IMR-90 (cell line): ENCODE measurements around the gene MTCH2. TPM values are rescaled to one million over a fixed set of nuclear protein-coding genes. Genes with fewer than 3 reads are reported as not detected.

Experiments used
- ATAC-seq: fragments of 200-7000 bp; cut with Tn5 transposase; 2 replicates; pipeline ENCODE4 v1.9.1; 2020; ENCODE audit warnings: low read depth, mild to moderate bottlenecking, moderate library complexity
- BruUV-seq: library from RNA; stranded (reverse); fragments of 400-500 nt; replicated peaks from 2 replicates; lab custom pipeline; 2021; lab: Mats Ljungman, UMichigan
- CTCF ChIA-PET: fragments of 300-600 bp; formaldehyde crosslinking; extraction: SDS; loops from one replicate; lab custom pipeline; 2021; ENCODE audit warnings: antibody characterized with exemption; lab: Yijun Ruan, JAX
- POLR2A ChIA-PET: fragments of 300-600 bp; sonication (Branson Sonifier 250); formaldehyde crosslinking; loops from one replicate; lab custom pipeline; 2022; ENCODE audit warnings: antibody characterized with exemption; ENCODE audit not compliant: unreplicated experiment; lab: Charles Lee
- DNase-seq: peaks from one replicate; pipeline ENCODE4 v3.0.0; 2013
- H2AFZ ChIP-seq: replicated peaks from 2 replicates; pipeline ENCODE3; 2013; ENCODE audit warnings: low read length, mild to moderate bottlenecking; ENCODE audit not compliant: poor library complexity
- H2AK5ac ChIP-seq: 2 replicates; pipeline ENCODE4 v1.6.1; 2013; ENCODE audit warnings: low read depth, low read length, inconsistent platforms
- H2AK9ac ChIP-seq: replicated peaks from 2 replicates; pipeline ENCODE3; 2013; ENCODE audit warnings: mild to moderate bottlenecking, low read depth, low read length, moderate library complexity; ENCODE audit not compliant: poor library complexity
- H2BK120ac ChIP-seq: 2 replicates; pipeline ENCODE4 v1.6.1; 2013; ENCODE audit warnings: low read depth, low read length, inconsistent platforms
- H2BK15ac ChIP-seq: 3 replicates; pipeline ENCODE4 v1.6.1; 2013; ENCODE audit warnings: low read depth, low read length, inconsistent platforms
- H2BK20ac ChIP-seq: 2 replicates; pipeline ENCODE4 v1.6.1; 2013; ENCODE audit warnings: low read depth, mild to moderate bottlenecking, inconsistent platforms, low read length, moderate library complexity
- H2BK5ac ChIP-seq: 2 replicates; pipeline ENCODE4 v1.6.1; 2013; ENCODE audit warnings: mild to moderate bottlenecking, low read depth, low read length, inconsistent platforms; ENCODE audit not compliant: poor library complexity, severe bottlenecking
- H3K14ac ChIP-seq: replicated peaks from 2 replicates; pipeline ENCODE4 v1.6.1; 2013; ENCODE audit warnings: low read depth, low read length, inconsistent platforms
- H3K18ac ChIP-seq: 2 replicates; pipeline ENCODE4 v1.6.1; 2013; ENCODE audit warnings: low read depth, low read length, control low read depth
- H3K23ac ChIP-seq: 2 replicates; pipeline ENCODE4 v1.6.1; 2013; ENCODE audit warnings: low read depth, low read length, inconsistent platforms
- H3K27ac ChIP-seq: 2 replicates; pipeline ENCODE4 v1.5.1; 2013; ENCODE audit warnings: mild to moderate bottlenecking, control low read depth, low read length; ENCODE audit not compliant: insufficient read depth
- H3K27me3 ChIP-seq: 2 replicates; pipeline ENCODE4 v1.6.1; 2013; ENCODE audit warnings: low read length; ENCODE audit not compliant: control insufficient read depth, insufficient read depth
- H3K36me3 ChIP-seq: 2 replicates; pipeline ENCODE4 v1.6.1; 2013; ENCODE audit warnings: low read length, mixed read lengths; ENCODE audit not compliant: control insufficient read depth, insufficient read depth
- H3K4ac ChIP-seq: 2 replicates; pipeline ENCODE4 v1.6.1; 2013; ENCODE audit warnings: low read depth, low read length, inconsistent platforms
- H3K4me1 ChIP-seq: 2 replicates; pipeline ENCODE4 v1.6.1; 2013; ENCODE audit warnings: low read length, mixed read lengths; ENCODE audit not compliant: control insufficient read depth, insufficient read depth
- H3K4me2 ChIP-seq: 2 replicates; pipeline ENCODE4 v1.6.1; 2013; ENCODE audit warnings: low read depth, mild to moderate bottlenecking, control low read depth, low read length, moderate library complexity
- H3K4me3 ChIP-seq: 2 replicates; pipeline ENCODE4 v1.5.1; 2013; ENCODE audit warnings: low read depth, mild to moderate bottlenecking, control low read depth, low read length, moderate library complexity; ENCODE audit not compliant: insufficient read depth
- H3K56ac ChIP-seq: 2 replicates; pipeline ENCODE4 v1.6.1; 2013; ENCODE audit warnings: low read length, inconsistent platforms; ENCODE audit not compliant: insufficient read depth; ENCODE audit errors: extremely low read depth
- H3K79me1 ChIP-seq, 2 experiments: 2 replicates each; pipeline ENCODE4 v1.6.1; 2013; ENCODE audit warnings: low read length in 2 of 2, inconsistent platforms in 1 of 2, low read depth in 1 of 2
- H3K9ac ChIP-seq: 2 replicates; pipeline ENCODE4 v1.6.1; 2013; ENCODE audit warnings: low read depth, low read length, control low read depth
- H3K9me1 ChIP-seq: 2 replicates; pipeline ENCODE4 v1.6.1; 2013; ENCODE audit warnings: low read length, inconsistent platforms; ENCODE audit not compliant: insufficient read depth
- H3K9me3 ChIP-seq: 2 replicates; pipeline ENCODE4 v1.6.1; 2013; ENCODE audit warnings: low read length; ENCODE audit not compliant: control insufficient read depth, insufficient read depth
- H4K20me1 ChIP-seq: 2 replicates; pipeline ENCODE4 v1.6.1; 2013; ENCODE audit warnings: low read length, inconsistent platforms; ENCODE audit not compliant: insufficient read depth
- H4K5ac ChIP-seq: 2 replicates; pipeline ENCODE4 v1.6.1; 2013; ENCODE audit warnings: mild to moderate bottlenecking, low read depth, low read length, control low read depth
- H4K8ac ChIP-seq, 2 experiments: 2 replicates each; pipeline ENCODE4 v1.6.1; 2013; ENCODE audit warnings: low read depth in 2 of 2, low read length in 2 of 2, control low read depth in 1 of 2, inconsistent platforms in 1 of 2
- H4K91ac ChIP-seq: 2 replicates; pipeline ENCODE4 v1.6.1; 2013; ENCODE audit warnings: low read depth, low read length, inconsistent platforms; ENCODE audit not compliant: insufficient read depth
- BHLHE40 ChIP-seq: fragments of 150-350 bp; IDR thresholded peaks from 2 replicates; pipeline ENCODE4 v1.6.1; 2016; ENCODE audit warnings: mild to moderate bottlenecking, low read depth, low read length
- CEBPB ChIP-seq: IDR thresholded peaks from 2 replicates; pipeline ENCODE4 v1.6.1; 2012; ENCODE audit warnings: low read depth, low read length, improper control_type of control experiment
- CHD1 ChIP-seq: IDR thresholded peaks from 2 replicates; pipeline ENCODE4 v1.6.1; 2012; ENCODE audit warnings: low read depth, low read length, improper control_type of control experiment
- FOS ChIP-seq: fragments of 150-350 bp; IDR thresholded peaks from 2 replicates; pipeline ENCODE4 v1.6.1; 2016; ENCODE audit warnings: low read depth, low read length
- MAFK ChIP-seq: IDR thresholded peaks from 2 replicates; pipeline ENCODE4 v1.6.1; 2012; ENCODE audit warnings: low read depth, low read length, improper control_type of control experiment
- MAZ ChIP-seq: IDR thresholded peaks from 2 replicates; pipeline ENCODE4 v1.6.1; 2012; ENCODE audit warnings: low read depth, mild to moderate bottlenecking, low read length, improper control_type of control experiment, moderate library complexity, borderline replicate concordance
- MXI1 ChIP-seq: IDR thresholded peaks from 2 replicates; pipeline ENCODE4 v1.6.1; 2012; ENCODE audit warnings: low read depth, mild to moderate bottlenecking, low read length, moderate library complexity, borderline replicate concordance
- NFE2L2 ChIP-seq: fragments of 150-350 bp; IDR thresholded peaks from 2 replicates; pipeline ENCODE4 v1.6.1; 2016; ENCODE audit warnings: low read depth, mild to moderate bottlenecking, low read length
- POLR2A ChIP-seq: IDR thresholded peaks from 2 replicates; pipeline ENCODE4 v1.6.1; 2012; ENCODE audit warnings: mild to moderate bottlenecking, low read depth, low read length
- RCOR1 ChIP-seq: IDR thresholded peaks from 2 replicates; pipeline ENCODE4 v1.6.1; 2012; ENCODE audit warnings: mild to moderate bottlenecking, low read length, improper control_type of control experiment; ENCODE audit not compliant: insufficient replicate concordance
- RFX5 ChIP-seq: IDR thresholded peaks from 2 replicates; pipeline ENCODE4 v1.8.0; 2012; ENCODE audit warnings: low read depth, mild to moderate bottlenecking, low read length, moderate library complexity
- SMC3 ChIP-seq: fragments of 150-350 bp; IDR thresholded peaks from 2 replicates; pipeline ENCODE4 v1.6.1; 2016; ENCODE audit warnings: low read depth, mild to moderate bottlenecking, antibody characterized with exemption, low read length, moderate library complexity
- WGBS, 2 experiments: methylation state at CpG; one replicate each; pipeline versions ENCODE4 v1.1.5 to v1.1.7; 2013; ENCODE audit warnings: missing lambda C conversion rate in 2 of 2; ENCODE audit not compliant: insufficient read length in 1 of 2; ENCODE audit errors: extremely low coverage in 2 of 2; 5-methylcytosine and 5-hydroxymethylcytosine counted together
- dilution Hi-C: fragments of 300-500 bp; cut with HindIII; formaldehyde crosslinking; loops from one replicate; pipeline ENCODE4 v1.14.3; 2018; ENCODE audit warnings: low sequenced_read_pairs; ENCODE audit not compliant: unreplicated experiment
- in situ Hi-C: fragments of 300-500 bp; cut with MboI; formaldehyde crosslinking; loops from 3 replicates; pipeline ENCODE4 v1.14.3; 2019; ENCODE audit warnings: low sequenced_read_pairs, inconsistent platforms, mixed read lengths
- intact Hi-C: fragments of 100-400 bp; cut with micrococcal nuclease; formaldehyde crosslinking; loops from 2 replicates; pipeline ENCODE4 v1.10.0; 2022
- polyA plus RNA-seq, 3 experiments: library from polyadenylated mRNA; depleted of rRNA; stranded (reverse); fragments of >200 nt; gene quantifications; 2 replicates each; pipeline ENCODE4 v1.2.3, GENCODE V29; 2012; ENCODE audit warnings: low replicate concordance in 1 of 3
- total RNA-seq: library from RNA; depleted of rRNA; stranded (reverse); fragments of >200 nt; gene quantifications from 2 replicates; pipeline ENCODE4 v1.2.3, GENCODE V29; 2012
- TF ChIP-seq, protein P1 (sequence below): conservative IDR thresholded peaks from 2 replicates; pipeline ENCODE4 v1.5.1; 2012; ENCODE audit warnings: mild to moderate bottlenecking, low read depth, low read length, improper control_type of control experiment
- TF ChIP-seq, protein P2 (sequence below): fragments of 150-350 bp; IDR thresholded peaks from 2 replicates; pipeline ENCODE4 v1.6.1; 2017; ENCODE audit warnings: mild to moderate bottlenecking, antibody characterized with exemption, low read length, low read depth

The MTCH2 gene
- total and polyA plus RNA-seq, 2 of the 4 experiments (the other 2 are of a cell fraction) = 103 to 163 TPM

DNA sequence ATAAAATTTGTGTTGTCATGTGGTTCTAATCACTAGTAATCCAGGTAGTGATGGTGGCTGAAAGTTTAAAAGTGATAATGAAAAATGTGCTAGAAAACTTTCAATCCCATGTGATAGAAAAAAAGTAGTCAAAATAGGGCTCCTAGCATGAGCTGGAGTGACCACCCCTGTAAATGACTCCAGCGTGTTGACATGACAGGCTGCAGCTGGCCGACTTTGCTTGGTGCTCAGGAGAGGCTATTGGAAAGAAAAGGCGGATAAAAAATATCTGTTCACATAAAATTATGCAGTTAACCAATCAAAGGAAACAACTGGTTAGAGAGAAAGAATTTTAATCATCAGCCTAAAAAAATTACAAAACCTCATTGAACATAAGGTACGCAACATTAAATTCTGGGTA lies 16.9 kb upstream of the MTCH2 start:
- peak; percentile 48 for ATAC-seq
- TF ChIP-seq CEBPB (no peak), POLR2A (no peak), SMC3 (no peak), MAZ (no peak), MXI1 (no peak), MAFK (no peak), NFE2L2 (no peak), FOS (no peak), RFX5 (no peak), BHLHE40 (no peak), CHD1 (no peak), RCOR1 (no peak)
- TF ChIP-seq, protein P1, sequence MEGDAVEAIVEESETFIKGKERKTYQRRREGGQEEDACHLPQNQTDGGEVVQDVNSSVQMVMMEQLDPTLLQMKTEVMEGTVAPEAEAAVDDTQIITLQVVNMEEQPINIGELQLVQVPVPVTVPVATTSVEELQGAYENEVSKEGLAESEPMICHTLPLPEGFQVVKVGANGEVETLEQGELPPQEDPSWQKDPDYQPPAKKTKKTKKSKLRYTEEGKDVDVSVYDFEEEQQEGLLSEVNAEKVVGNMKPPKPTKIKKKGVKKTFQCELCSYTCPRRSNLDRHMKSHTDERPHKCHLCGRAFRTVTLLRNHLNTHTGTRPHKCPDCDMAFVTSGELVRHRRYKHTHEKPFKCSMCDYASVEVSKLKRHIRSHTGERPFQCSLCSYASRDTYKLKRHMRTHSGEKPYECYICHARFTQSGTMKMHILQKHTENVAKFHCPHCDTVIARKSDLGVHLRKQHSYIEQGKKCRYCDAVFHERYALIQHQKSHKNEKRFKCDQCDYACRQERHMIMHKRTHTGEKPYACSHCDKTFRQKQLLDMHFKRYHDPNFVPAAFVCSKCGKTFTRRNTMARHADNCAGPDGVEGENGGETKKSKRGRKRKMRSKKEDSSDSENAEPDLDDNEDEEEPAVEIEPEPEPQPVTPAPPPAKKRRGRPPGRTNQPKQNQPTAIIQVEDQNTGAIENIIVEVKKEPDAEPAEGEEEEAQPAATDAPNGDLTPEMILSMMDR = no peak
- TF ChIP-seq, protein P2, sequence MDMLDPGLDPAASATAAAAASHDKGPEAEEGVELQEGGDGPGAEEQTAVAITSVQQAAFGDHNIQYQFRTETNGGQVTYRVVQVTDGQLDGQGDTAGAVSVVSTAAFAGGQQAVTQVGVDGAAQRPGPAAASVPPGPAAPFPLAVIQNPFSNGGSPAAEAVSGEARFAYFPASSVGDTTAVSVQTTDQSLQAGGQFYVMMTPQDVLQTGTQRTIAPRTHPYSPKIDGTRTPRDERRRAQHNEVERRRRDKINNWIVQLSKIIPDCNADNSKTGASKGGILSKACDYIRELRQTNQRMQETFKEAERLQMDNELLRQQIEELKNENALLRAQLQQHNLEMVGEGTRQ = no peak
- no peak overlapping the region for H2BK5ac ChIP-seq
- H3K56ac ChIP-seq = no peak overlapping the region
- peak; percentile 26 for DNase-seq
- no TSS peak for BruUV-seq
- ChIA-PET POLR2A (no interaction called here), CTCF (no interaction called here)
- H3K27me3 ChIP-seq = peaks cover 5% of the 10 kb centered on the region
- no peak overlapping the region for H4K91ac ChIP-seq
- H2BK120ac ChIP-seq = no peak overlapping the region
- H3K9ac ChIP-seq = no peak overlapping the region
- no peak overlapping the region for H2AK9ac ChIP-seq
- no peak overlapping the region for H2BK15ac ChIP-seq
- no peak overlapping the region for H4K8ac ChIP-seq
- H3K79me1 ChIP-seq = no peaks in the 10 kb centered on the region
- no peak overlapping the region for H2AFZ ChIP-seq
- H3K9me3 ChIP-seq = no peaks in the 10 kb centered on the region
- no peak overlapping the region for H3K4me2 ChIP-seq
- H3K4me3 ChIP-seq = no peak overlapping the region
- H3K36me3 ChIP-seq = no peaks in the 10 kb centered on the region
- H4K20me1 ChIP-seq = no peaks in the 10 kb centered on the region
- H3K18ac ChIP-seq = no peak overlapping the region
- H3K27ac ChIP-seq = no peak overlapping the region
- H3K9me1 ChIP-seq = no peaks in the 10 kb centered on the region
- no peaks in the 10 kb centered on the region for H3K4me1 ChIP-seq
- H3K23ac ChIP-seq = no peak overlapping the region
- dilution Hi-C loops = no loop called here
- intact Hi-C loops = no loop called here
- H3K4ac ChIP-seq = no peak overlapping the region
- H4K5ac ChIP-seq = no peak overlapping the region
- H2BK20ac ChIP-seq = no peak overlapping the region
- in situ Hi-C loops = no loop called here
- WGBS, 2 experiments = no CpG with 5 or more reads among the region's 4 CpGs
- H2AK5ac ChIP-seq = no peak overlapping the region
- H3K14ac ChIP-seq = no peak overlapping the region
